IMR-90 (cell line): ENCODE results near the gene PITRM1. TPM values are rescaled to one million over a fixed set of nuclear protein-coding genes. Genes with fewer than 3 reads are reported as not detected.

ENCODE experiments used
- ATAC-seq: fragments of 200-7000 bp; cut with Tn5 transposase; 2 replicates; pipeline ENCODE4 v1.9.1; 2020; ENCODE audit warnings: low read depth, mild to moderate bottlenecking, moderate library complexity
- BruUV-seq: library from RNA; stranded (reverse); fragments of 400-500 nt; replicated peaks from 2 replicates; lab custom pipeline; 2021; lab: Mats Ljungman, UMichigan
- CTCF ChIA-PET: fragments of 300-600 bp; formaldehyde crosslinking; extraction: SDS; loops from one replicate; lab custom pipeline; 2021; ENCODE audit warnings: antibody characterized with exemption; lab: Yijun Ruan, JAX
- POLR2A ChIA-PET: fragments of 300-600 bp; sonication (Branson Sonifier 250); formaldehyde crosslinking; loops from one replicate; lab custom pipeline; 2022; ENCODE audit warnings: antibody characterized with exemption; ENCODE audit not compliant: unreplicated experiment; lab: Charles Lee
- DNase-seq: peaks from one replicate; pipeline ENCODE4 v3.0.0; 2013
- H2AFZ ChIP-seq: replicated peaks from 2 replicates; pipeline ENCODE3; 2013; ENCODE audit warnings: low read length, mild to moderate bottlenecking; ENCODE audit not compliant: poor library complexity
- H2AK5ac ChIP-seq: 2 replicates; pipeline ENCODE4 v1.6.1; 2013; ENCODE audit warnings: low read depth, low read length, inconsistent platforms
- H2AK9ac ChIP-seq: replicated peaks from 2 replicates; pipeline ENCODE3; 2013; ENCODE audit warnings: mild to moderate bottlenecking, low read depth, low read length, moderate library complexity; ENCODE audit not compliant: poor library complexity
- H2BK120ac ChIP-seq: 2 replicates; pipeline ENCODE4 v1.6.1; 2013; ENCODE audit warnings: low read depth, low read length, inconsistent platforms
- H2BK15ac ChIP-seq: 3 replicates; pipeline ENCODE4 v1.6.1; 2013; ENCODE audit warnings: low read depth, low read length, inconsistent platforms
- H2BK20ac ChIP-seq: 2 replicates; pipeline ENCODE4 v1.6.1; 2013; ENCODE audit warnings: low read depth, mild to moderate bottlenecking, inconsistent platforms, low read length, moderate library complexity
- H2BK5ac ChIP-seq: 2 replicates; pipeline ENCODE4 v1.6.1; 2013; ENCODE audit warnings: mild to moderate bottlenecking, low read depth, low read length, inconsistent platforms; ENCODE audit not compliant: poor library complexity, severe bottlenecking
- H3K14ac ChIP-seq: replicated peaks from 2 replicates; pipeline ENCODE4 v1.6.1; 2013; ENCODE audit warnings: low read depth, low read length, inconsistent platforms
- H3K18ac ChIP-seq: 2 replicates; pipeline ENCODE4 v1.6.1; 2013; ENCODE audit warnings: low read depth, low read length, control low read depth
- H3K23ac ChIP-seq: 2 replicates; pipeline ENCODE4 v1.6.1; 2013; ENCODE audit warnings: low read depth, low read length, inconsistent platforms
- H3K27ac ChIP-seq: 2 replicates; pipeline ENCODE4 v1.5.1; 2013; ENCODE audit warnings: mild to moderate bottlenecking, control low read depth, low read length; ENCODE audit not compliant: insufficient read depth
- H3K27me3 ChIP-seq: 2 replicates; pipeline ENCODE4 v1.6.1; 2013; ENCODE audit warnings: low read length; ENCODE audit not compliant: control insufficient read depth, insufficient read depth
- H3K36me3 ChIP-seq: 2 replicates; pipeline ENCODE4 v1.6.1; 2013; ENCODE audit warnings: low read length, mixed read lengths; ENCODE audit not compliant: control insufficient read depth, insufficient read depth
- H3K4ac ChIP-seq: 2 replicates; pipeline ENCODE4 v1.6.1; 2013; ENCODE audit warnings: low read depth, low read length, inconsistent platforms
- H3K4me1 ChIP-seq: 2 replicates; pipeline ENCODE4 v1.6.1; 2013; ENCODE audit warnings: low read length, mixed read lengths; ENCODE audit not compliant: control insufficient read depth, insufficient read depth
- H3K4me2 ChIP-seq: 2 replicates; pipeline ENCODE4 v1.6.1; 2013; ENCODE audit warnings: low read depth, mild to moderate bottlenecking, control low read depth, low read length, moderate library complexity
- H3K4me3 ChIP-seq: 2 replicates; pipeline ENCODE4 v1.5.1; 2013; ENCODE audit warnings: low read depth, mild to moderate bottlenecking, control low read depth, low read length, moderate library complexity; ENCODE audit not compliant: insufficient read depth
- H3K56ac ChIP-seq: 2 replicates; pipeline ENCODE4 v1.6.1; 2013; ENCODE audit warnings: low read length, inconsistent platforms; ENCODE audit not compliant: insufficient read depth; ENCODE audit errors: extremely low read depth
- H3K79me1 ChIP-seq, 2 experiments: 2 replicates each; pipeline ENCODE4 v1.6.1; 2013; ENCODE audit warnings: low read length in 2 of 2, inconsistent platforms in 1 of 2, low read depth in 1 of 2
- H3K9ac ChIP-seq: 2 replicates; pipeline ENCODE4 v1.6.1; 2013; ENCODE audit warnings: low read depth, low read length, control low read depth
- H3K9me1 ChIP-seq: 2 replicates; pipeline ENCODE4 v1.6.1; 2013; ENCODE audit warnings: low read length, inconsistent platforms; ENCODE audit not compliant: insufficient read depth
- H3K9me3 ChIP-seq: 2 replicates; pipeline ENCODE4 v1.6.1; 2013; ENCODE audit warnings: low read length; ENCODE audit not compliant: control insufficient read depth, insufficient read depth
- H4K20me1 ChIP-seq: 2 replicates; pipeline ENCODE4 v1.6.1; 2013; ENCODE audit warnings: low read length, inconsistent platforms; ENCODE audit not compliant: insufficient read depth
- H4K5ac ChIP-seq: 2 replicates; pipeline ENCODE4 v1.6.1; 2013; ENCODE audit warnings: mild to moderate bottlenecking, low read depth, low read length, control low read depth
- H4K8ac ChIP-seq, 2 experiments: 2 replicates each; pipeline ENCODE4 v1.6.1; 2013; ENCODE audit warnings: low read depth in 2 of 2, low read length in 2 of 2, control low read depth in 1 of 2, inconsistent platforms in 1 of 2
- H4K91ac ChIP-seq: 2 replicates; pipeline ENCODE4 v1.6.1; 2013; ENCODE audit warnings: low read depth, low read length, inconsistent platforms; ENCODE audit not compliant: insufficient read depth
- BHLHE40 ChIP-seq: fragments of 150-350 bp; IDR thresholded peaks from 2 replicates; pipeline ENCODE4 v1.6.1; 2016; ENCODE audit warnings: mild to moderate bottlenecking, low read depth, low read length
- CHD1 ChIP-seq: IDR thresholded peaks from 2 replicates; pipeline ENCODE4 v1.6.1; 2012; ENCODE audit warnings: low read depth, low read length, improper control_type of control experiment
- MAZ ChIP-seq: IDR thresholded peaks from 2 replicates; pipeline ENCODE4 v1.6.1; 2012; ENCODE audit warnings: low read depth, mild to moderate bottlenecking, low read length, improper control_type of control experiment, moderate library complexity, borderline replicate concordance
- RAD21 ChIP-seq: IDR thresholded peaks from 2 replicates; pipeline ENCODE4 v1.6.1; 2012; ENCODE audit warnings: low read length, improper control_type of control experiment
- SMC3 ChIP-seq: fragments of 150-350 bp; IDR thresholded peaks from 2 replicates; pipeline ENCODE4 v1.6.1; 2016; ENCODE audit warnings: low read depth, mild to moderate bottlenecking, antibody characterized with exemption, low read length, moderate library complexity
- WGBS, 2 experiments: methylation state at CpG; one replicate each; pipeline versions ENCODE4 v1.1.5 to v1.1.7; 2013; ENCODE audit warnings: missing lambda C conversion rate in 2 of 2; ENCODE audit not compliant: insufficient read length in 1 of 2; ENCODE audit errors: extremely low coverage in 2 of 2; 5-methylcytosine and 5-hydroxymethylcytosine counted together
- dilution Hi-C: fragments of 300-500 bp; cut with HindIII; formaldehyde crosslinking; loops from one replicate; pipeline ENCODE4 v1.14.3; 2018; ENCODE audit warnings: low sequenced_read_pairs; ENCODE audit not compliant: unreplicated experiment
- in situ Hi-C: fragments of 300-500 bp; cut with MboI; formaldehyde crosslinking; loops from 3 replicates; pipeline ENCODE4 v1.14.3; 2019; ENCODE audit warnings: low sequenced_read_pairs, inconsistent platforms, mixed read lengths
- intact Hi-C: fragments of 100-400 bp; cut with micrococcal nuclease; formaldehyde crosslinking; loops from 2 replicates; pipeline ENCODE4 v1.10.0; 2022
- polyA plus RNA-seq, 3 experiments: library from polyadenylated mRNA; depleted of rRNA; stranded (reverse); fragments of >200 nt; gene quantifications; 2 replicates each; pipeline ENCODE4 v1.2.3, GENCODE V29; 2012; ENCODE audit warnings: low replicate concordance in 1 of 3
- total RNA-seq: library from RNA; depleted of rRNA; stranded (reverse); fragments of >200 nt; gene quantifications from 2 replicates; pipeline ENCODE4 v1.2.3, GENCODE V29; 2012

PITRM1 gene
- total and polyA plus RNA-seq, 2 of the 4 experiments (the other 2 are of a cell fraction): 97.1 to 124 TPM

DNA sequence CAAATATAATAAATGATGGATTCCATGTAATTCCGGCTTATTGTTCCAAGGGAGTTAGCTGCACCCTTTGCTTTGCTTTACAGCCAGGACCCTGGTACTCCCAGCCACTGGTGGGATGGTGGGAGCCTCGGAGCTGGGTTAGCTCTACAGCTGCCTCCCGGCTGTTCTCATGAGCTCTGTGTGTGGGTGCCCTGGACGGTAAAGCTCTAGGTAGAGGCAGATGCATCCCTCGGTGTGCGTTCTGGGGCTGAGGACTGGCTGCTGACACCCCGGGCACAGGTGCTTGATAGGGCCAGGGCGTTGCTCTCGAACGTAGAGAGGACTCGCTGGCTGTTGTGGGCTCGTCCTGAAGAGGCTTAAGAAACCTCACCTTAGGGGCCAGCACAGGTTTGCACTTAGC lies 55.1 kb downstream of the PITRM1 start:
- dilution Hi-C loops: no loop called here
- DNase-seq (no peak), ATAC-seq (no peak)
- Histone ChIP-seq H4K8ac (no peak overlapping the region), H3K9me3 (no peaks in the 10 kb centered on the region), H4K91ac (no peak overlapping the region), H2AK9ac (no peak overlapping the region), H3K4me3 (no peak overlapping the region), H2BK15ac (no peak overlapping the region), H3K4me1 (no peaks in the 10 kb centered on the region), H3K4me2 (no peak overlapping the region), H3K56ac (no peak overlapping the region), H3K36me3 (peaks cover 75% of the 10 kb centered on the region), H3K9ac (no peak overlapping the region), H2BK5ac (no peak overlapping the region), H3K9me1 (peaks cover 5% of the 10 kb centered on the region; the same call in 1 of the 2 replicates), H3K23ac (no peak overlapping the region), H3K18ac (no peak overlapping the region), H3K27ac (no peak overlapping the region), H3K14ac (no peak overlapping the region), H4K5ac (no peak overlapping the region), H2AFZ (no peak overlapping the region), H2BK120ac (no peak overlapping the region), H4K20me1 (peaks cover 9% of the 10 kb centered on the region; the same call in 1 of the 2 replicates), H3K4ac (no peak overlapping the region), H2BK20ac (no peak overlapping the region), H3K79me1 (peaks cover 40 to 46% of the 10 kb centered on the region in 2 experiments), H3K27me3 (no peaks in the 10 kb centered on the region), H2AK5ac (no peak overlapping the region)
- 100% methylated on average over 2 of the region's 12 CpGs; no CpG with 5 or more reads in 1 of the 2 experiments for WGBS, 2 experiments
- BruUV-seq: no TSS peak
- CTCF ChIA-PET: no interaction called here
- in situ Hi-C loops: no loop called here
- TF ChIP-seq BHLHE40: no peak
- no peak for TF ChIP-seq RAD21
- no peak for TF ChIP-seq CHD1
- TF ChIP-seq SMC3: no peak
- TF ChIP-seq MAZ: no peak
- intact Hi-C loops: no loop called here
- POLR2A ChIA-PET: no interaction called here
